ENCODE measurements around the gene THRSP. TPM values are rescaled to one million over a fixed set of nuclear protein-coding genes. Genes with fewer than 3 reads are reported as not detected.
"Not testable (repeated sequence)": the region's sequence is repeated elsewhere in the genome, so short reads cannot be mapped to it uniquely, and the experiment has no call there.

The THRSP gene
- total RNA-seq, 1 experiment from 2014 or later = not detected

GRCh38 chr11:78040691-78041379 lies 22.8 kb upstream of the THRSP start:
- Histone ChIP-seq H3K9ac (ENCODE audit: extremely low read depth, insufficient read length, low read length) (no peak overlapping the region), H3K27ac (ENCODE audit: insufficient read length, low read depth, low read length) (no peak overlapping the region), H3K23ac (ENCODE audit: insufficient read length, low read depth, low read length) (no peak overlapping the region), H2BK120ac (ENCODE audit: low read depth, low read length, poor library complexity, severe bottlenecking) (no peak overlapping the region), H3K23me2 (ENCODE audit: insufficient read length, low read depth, low read length, poor library complexity, severe bottlenecking) (peaks cover 2% of the 10 kb centered on the region), H2BK5ac (ENCODE audit: insufficient read length, low read length) (no peak overlapping the region), H2BK15ac (ENCODE audit: low read depth, low read length) (no peak overlapping the region), H3K14ac (ENCODE audit: insufficient read depth, low read length) (no peak overlapping the region), H3K9me3 (ENCODE audit: control insufficient read depth, low read depth, low read length) (no peaks in the 10 kb centered on the region), H3K79me1 (ENCODE audit: insufficient read depth, low read depth, low read length, poor library complexity, severe bottlenecking) (no peaks in the 10 kb centered on the region), H3T11ph (ENCODE audit: low read length) (no peak overlapping the region), H4K20me1 (ENCODE audit: control insufficient read depth, insufficient read depth, insufficient read length) (no peaks in the 10 kb centered on the region), H2BK12ac (ENCODE audit: insufficient read length, low read depth, low read length) (no peak overlapping the region), H3K79me2 (ENCODE audit: insufficient read depth, low read length) (no peaks in the 10 kb centered on the region), H3K4ac (ENCODE audit: low read depth, low read length) (no peak overlapping the region), H2AK5ac (ENCODE audit: insufficient read length, low read length) (no peak overlapping the region), H2AFZ (ENCODE audit: low read length) (no peak overlapping the region), H3K56ac (ENCODE audit: insufficient read length, low read depth, low read length) (no peak overlapping the region), H4K5ac (ENCODE audit: insufficient read length, low read depth, low read length) (no peak overlapping the region), H4K91ac (ENCODE audit: insufficient read length, low read depth, low read length) (no peak overlapping the region), H3K18ac (ENCODE audit: insufficient read length, low read depth, low read length) (no peak overlapping the region), H3K4me1 (ENCODE audit: insufficient read depth, low read length) (no peaks in the 10 kb centered on the region), H3K4me2 (ENCODE audit: insufficient read depth, insufficient read length, low read length) (no peak overlapping the region), H3K27me3 (ENCODE audit: insufficient read depth, low read length) (no peaks in the 10 kb centered on the region), H2BK20ac (ENCODE audit: low read depth, low read length, poor library complexity, severe bottlenecking) (no peak overlapping the region), H4K8ac (replicated peaks; ENCODE audit: insufficient read length, low read depth, low read length) (no peak overlapping the region)
- Mint-ChIP-seq H3K36me3 (ENCODE audit: insufficient read depth in 1 of 3, low read depth in 3 of 3) (no peaks in the 10 kb centered on the region; a peak in 1 of 7 replicates), H3K9me3 (no peaks in the 10 kb centered on the region; a peak in 1 of 5 replicates), H3K4me1 (peaks cover 19 to 23% of the 10 kb centered on the region in 2 experiments), H3K4me3 (no peak overlapping the region), H3K27ac (0 out of 7 replicates have a peak overlapping the region, but pooled peaks of 1 of the 3 experiments have one; percentile 20), H3K27me3 (ENCODE audit: low read depth) (peaks cover 5% of the 10 kb centered on the region)
- DNase-seq = peak; percentile 53
- TF ChIP-seq CTCF (conservative IDR thresholded peaks at IDR 0.05) = peak; percentile 29; the same call in 2 of the 3 replicates
- WGBS (ENCODE audit: extremely low coverage, insufficient read length, low lambda C conversion rate) = no CpG with 5 or more reads among the region's 15 CpGs

- not testable (repeated sequence) for H3K27ac Mint-ChIP-seq; H3K27ac ChIP-seq (ENCODE audit: insufficient read length, low read depth, low read length); H4K91ac ChIP-seq (ENCODE audit: insufficient read length, low read depth, low read length); H3K9me3 ChIP-seq (ENCODE audit: control insufficient read depth, low read depth, low read length); H3K27me3 ChIP-seq (ENCODE audit: insufficient read depth, low read length); H3K4ac ChIP-seq (ENCODE audit: low read depth, low read length); H3K18ac ChIP-seq (ENCODE audit: insufficient read length, low read depth, low read length); H3K4me1 ChIP-seq (ENCODE audit: insufficient read depth, low read length); H3T11ph ChIP-seq (ENCODE audit: low read length); H3K79me2 ChIP-seq (ENCODE audit: insufficient read depth, low read length); H3K23me2 ChIP-seq (ENCODE audit: insufficient read length, low read depth, low read length, poor library complexity, severe bottlenecking); H2BK15ac ChIP-seq (ENCODE audit: low read depth, low read length); H3K14ac ChIP-seq (ENCODE audit: insufficient read depth, low read length); H4K20me1 ChIP-seq (ENCODE audit: control insufficient read depth, insufficient read depth, insufficient read length); H3K56ac ChIP-seq (ENCODE audit: insufficient read length, low read depth, low read length); H3K23ac ChIP-seq (ENCODE audit: insufficient read length, low read depth, low read length); H3K9me3 Mint-ChIP-seq; H3K36me3 Mint-ChIP-seq (ENCODE audit: insufficient read depth in 1 of 3, low read depth in 3 of 3); H4K8ac ChIP-seq (replicated peaks; ENCODE audit: insufficient read length, low read depth, low read length); DNase-seq; H3K27me3 Mint-ChIP-seq (ENCODE audit: low read depth); H3K79me1 ChIP-seq (ENCODE audit: insufficient read depth, low read depth, low read length, poor library complexity, severe bottlenecking); H2AK5ac ChIP-seq (ENCODE audit: insufficient read length, low read length); H2BK20ac ChIP-seq (ENCODE audit: low read depth, low read length, poor library complexity, severe bottlenecking); H2AFZ ChIP-seq (ENCODE audit: low read length); H4K5ac ChIP-seq (ENCODE audit: insufficient read length, low read depth, low read length); H3K4me2 ChIP-seq (ENCODE audit: insufficient read depth, insufficient read length, low read length); H2BK5ac ChIP-seq (ENCODE audit: insufficient read length, low read length); H2BK120ac ChIP-seq (ENCODE audit: low read depth, low read length, poor library complexity, severe bottlenecking); H2BK12ac ChIP-seq (ENCODE audit: insufficient read length, low read depth, low read length); H3K9ac ChIP-seq (ENCODE audit: extremely low read depth, insufficient read length, low read length); H3K4me3 Mint-ChIP-seq
- WGBS (ENCODE audit: extremely low coverage, insufficient read length, low lambda C conversion rate) = no CpG with 5 or more reads among the region's 8 CpGs
- peaks cover 22 to 27% of the 10 kb centered on the region in 2 experiments for H3K4me1 Mint-ChIP-seq
Measured at GRCh38 chr11:78041380-78041719, 22.3 kb upstream of the THRSP start.

Data from H9 (cell line).